Stimulated activated CD4-positive, alpha-beta T cell treated with anti-CD3 and anti-CD28 coated beads, Interleukin-4, amount 100 ng/mL, for 24 hours (primary cell): ENCODE measurements around the gene EHMT1.

ENCODE experiments used
- DNase-seq: peaks from one replicate; pipeline ENCODE4 v3.0.0-alpha.2; 2020

The EHMT1 gene

DNA sequence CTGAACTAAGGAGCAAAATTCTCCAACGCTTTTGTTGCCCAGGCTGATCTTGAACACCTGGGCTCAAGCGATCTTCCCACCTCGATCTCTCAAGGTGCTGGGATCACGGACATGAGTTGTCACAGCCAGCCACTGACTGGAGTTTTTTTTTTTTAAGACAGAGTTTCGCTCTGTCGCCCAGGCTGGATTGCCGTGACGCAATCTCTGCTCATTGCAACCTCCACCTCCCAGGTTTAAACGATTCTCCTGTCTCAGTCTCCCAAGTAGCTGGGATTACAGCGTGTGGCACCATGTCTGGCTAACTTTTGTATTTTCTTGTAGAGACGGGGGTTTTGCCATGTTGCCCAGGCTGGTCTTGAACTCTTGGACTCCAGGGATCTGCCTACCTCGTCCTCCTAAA lies 58.2 kb downstream of the EHMT1 start:
- no peak for DNase-seq

- no peak for DNase-seq
Measured at GRCh38 chr9:137678202-137678601, 59.4 kb downstream of the EHMT1 start.

DNA sequence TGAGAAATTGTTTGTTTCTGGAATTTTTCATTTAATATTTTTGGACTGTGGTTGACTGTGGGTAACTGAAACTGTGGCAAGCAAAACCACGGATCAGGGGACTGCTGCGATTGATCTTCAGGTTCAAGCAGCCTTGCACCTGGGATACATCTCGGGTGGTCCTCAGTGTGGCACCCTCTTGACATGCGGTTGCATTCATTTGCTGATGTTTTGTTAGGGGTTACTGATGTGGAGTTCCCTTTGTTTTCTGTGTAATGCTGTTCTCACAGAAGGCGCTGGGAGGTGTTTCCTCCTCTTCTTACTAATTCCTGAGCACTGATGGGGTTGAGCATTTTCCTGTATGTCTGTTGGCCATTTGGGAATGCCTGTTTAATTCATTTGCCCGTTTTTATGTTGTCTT lies 60.4 kb downstream of the EHMT1 start:
- no peak for DNase-seq

DNA sequence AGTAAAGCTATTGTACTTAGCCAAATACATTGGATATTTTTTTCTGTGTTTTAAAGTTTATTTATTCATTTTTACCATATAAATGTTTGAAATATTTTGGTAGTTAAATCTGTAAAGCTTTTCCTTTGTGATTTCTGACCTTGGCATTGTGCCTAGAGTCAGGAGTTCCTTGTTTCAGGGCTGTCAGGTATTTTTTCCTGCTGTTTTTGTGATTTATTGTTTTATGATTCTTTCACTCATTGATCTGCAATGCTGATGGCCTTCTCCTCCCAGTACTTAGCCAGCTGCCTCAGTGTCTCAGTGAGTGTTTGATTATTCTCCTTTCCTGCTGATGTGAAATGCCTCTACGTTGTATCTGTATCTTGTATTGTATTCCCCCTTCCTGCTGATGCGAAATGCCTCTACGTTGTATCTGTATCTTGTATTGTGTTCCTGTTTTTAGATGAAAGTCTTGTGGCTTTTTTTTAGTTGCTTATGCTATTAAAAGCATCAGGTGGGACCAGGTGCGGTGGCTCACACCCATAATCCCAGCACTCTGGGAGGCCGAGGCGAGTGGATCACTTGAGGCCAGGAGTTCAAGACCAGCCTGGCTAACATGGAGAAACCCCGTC lies 61.0 kb downstream of the EHMT1 start:
- DNase-seq, result no peak

DNA sequence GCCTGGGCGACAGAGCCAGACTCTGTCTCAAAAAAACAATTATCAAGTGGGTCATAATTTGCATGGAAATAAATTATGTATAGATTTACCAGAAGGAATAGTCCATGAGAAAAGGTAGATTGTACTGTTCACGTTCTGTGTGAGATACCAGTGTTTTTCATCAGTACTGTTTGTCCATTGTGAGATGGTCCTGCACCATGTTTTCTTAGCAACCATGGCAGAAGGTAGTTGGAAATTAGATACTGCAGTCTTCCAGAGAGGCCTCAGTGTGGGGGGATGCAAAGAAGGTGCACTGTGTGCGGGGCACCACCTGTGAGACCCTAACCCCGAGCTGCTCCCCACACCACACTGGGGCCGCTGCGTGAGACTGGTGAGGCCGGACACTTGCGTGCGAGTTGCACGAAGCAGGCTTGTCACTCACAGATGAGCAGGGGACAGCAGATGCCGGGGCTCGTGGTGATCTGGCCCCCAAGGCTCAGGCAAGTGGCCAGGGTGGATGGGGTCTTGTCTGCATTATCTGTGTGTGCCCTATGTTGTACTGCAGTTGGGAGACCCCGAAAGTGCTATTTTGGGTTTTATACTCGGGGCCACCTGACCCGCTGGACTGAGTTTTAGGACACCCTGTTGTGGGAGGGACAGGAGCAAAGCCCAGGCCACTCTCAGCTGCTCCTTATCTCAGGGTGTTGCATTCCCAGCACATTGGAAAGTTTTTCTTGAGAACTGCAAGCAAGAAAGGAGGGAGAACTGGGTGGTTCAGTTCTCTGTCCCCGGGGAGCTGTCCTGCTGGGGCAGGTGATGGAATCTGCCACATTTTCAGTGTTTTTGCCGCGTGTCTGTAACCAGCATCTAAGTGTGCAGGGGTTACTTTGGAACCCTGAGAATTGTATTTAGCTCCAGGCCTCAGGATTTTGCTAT lies 61.9 kb downstream of the EHMT1 start:
- DNase-seq, result no peak

DNA sequence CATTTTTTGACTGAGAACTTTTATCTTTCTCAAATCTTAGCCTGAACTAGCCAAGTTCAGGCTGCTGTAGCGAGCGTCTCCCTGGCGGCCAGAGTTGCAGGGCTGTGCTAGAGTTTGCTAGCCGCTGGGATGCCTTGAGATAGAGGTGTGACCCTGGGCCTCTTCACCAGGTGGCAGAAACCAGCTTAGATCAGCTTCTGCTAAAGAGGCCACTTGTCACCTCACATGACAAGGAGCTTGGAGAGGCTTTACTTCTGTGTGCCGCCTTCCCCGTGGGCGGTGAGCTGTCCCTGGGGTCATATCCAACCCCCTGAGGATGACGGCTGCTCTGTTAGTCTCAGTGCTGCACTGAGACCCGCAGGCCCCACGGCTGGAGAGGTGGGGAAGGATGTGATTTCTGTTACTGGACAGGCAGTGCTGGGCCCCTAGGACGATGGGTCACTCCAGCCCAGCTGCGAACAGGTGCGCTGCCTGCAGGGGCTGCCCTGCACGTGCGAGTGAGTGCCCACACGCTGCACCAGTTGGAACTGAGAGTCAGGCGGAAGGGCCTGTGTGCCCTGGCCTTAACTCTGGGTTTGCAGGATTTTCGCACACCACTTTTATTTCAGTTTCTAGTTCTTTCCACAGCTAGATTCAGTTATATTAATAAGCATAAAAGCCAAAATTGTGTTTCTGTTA lies 63.8 kb downstream of the EHMT1 start:
- no peak for DNase-seq

DNA sequence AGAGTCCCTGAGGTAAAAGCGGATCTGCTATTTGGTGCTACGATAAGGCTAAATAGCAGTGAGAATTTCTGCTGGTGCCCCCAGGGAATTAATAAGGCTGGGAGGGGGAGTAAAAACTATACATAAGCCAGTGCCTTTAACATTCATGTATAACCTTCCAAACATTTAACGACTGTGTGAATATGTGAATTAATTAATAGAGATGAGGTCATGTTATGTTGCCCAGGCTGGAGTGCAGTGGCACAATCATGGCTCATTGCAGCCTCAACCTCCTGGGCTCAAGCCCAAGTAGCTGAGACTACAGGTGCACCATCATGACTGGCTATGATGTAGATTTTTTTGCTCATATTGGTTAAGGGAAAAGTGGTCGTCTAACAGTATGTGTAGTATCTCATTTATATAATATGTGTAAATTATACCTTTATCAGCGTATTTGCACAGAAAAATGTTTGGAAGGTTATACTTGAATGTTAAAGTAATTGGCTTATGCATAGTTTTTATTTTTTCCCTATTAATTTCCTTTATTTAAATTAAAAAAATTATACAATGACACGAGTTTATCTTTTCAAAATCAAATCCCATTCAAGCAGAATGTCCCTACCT lies 64.6 kb downstream of the EHMT1 start:
- no peak for DNase-seq

DNA sequence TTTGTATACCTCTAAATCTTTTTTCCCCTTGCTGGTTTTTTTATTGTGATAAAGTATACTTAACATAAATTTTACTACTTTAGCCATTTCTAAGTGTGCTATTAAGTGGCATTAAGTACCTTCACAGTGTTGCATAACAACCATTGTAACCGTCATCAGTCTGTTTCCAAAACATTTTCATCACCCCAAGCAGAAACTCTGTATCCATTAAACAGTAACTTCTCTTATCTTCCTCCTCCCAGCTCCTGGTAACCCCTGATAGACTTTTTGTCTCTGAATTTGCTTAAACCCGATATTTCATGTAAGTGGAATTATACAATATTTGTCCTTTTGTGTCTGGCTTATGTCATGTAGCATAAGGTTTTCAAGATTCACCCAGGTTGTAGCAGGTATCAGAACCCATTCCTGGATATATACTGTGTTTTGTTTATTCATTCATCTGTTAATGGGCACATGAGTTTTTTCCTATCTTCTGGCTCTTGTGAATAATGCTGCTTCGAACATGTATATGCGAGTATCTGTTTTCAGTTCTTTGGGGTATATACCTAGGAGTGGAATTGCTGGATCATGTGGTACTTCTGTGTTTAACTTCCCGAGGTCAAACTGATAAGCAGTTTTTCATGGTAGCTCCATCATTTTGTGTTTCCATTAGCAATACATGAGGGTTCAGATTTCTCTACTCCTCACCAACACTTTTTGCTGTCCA lies 66.4 kb downstream of the EHMT1 start:
- no peak for DNase-seq

GRCh38 chr9:137685741-137686420 lies 67.1 kb downstream of the EHMT1 start:
- no peak for DNase-seq

- DNase-seq, result no peak
Measured at GRCh38 chr9:137688261-137688660, 69.5 kb downstream of the EHMT1 start.

DNA sequence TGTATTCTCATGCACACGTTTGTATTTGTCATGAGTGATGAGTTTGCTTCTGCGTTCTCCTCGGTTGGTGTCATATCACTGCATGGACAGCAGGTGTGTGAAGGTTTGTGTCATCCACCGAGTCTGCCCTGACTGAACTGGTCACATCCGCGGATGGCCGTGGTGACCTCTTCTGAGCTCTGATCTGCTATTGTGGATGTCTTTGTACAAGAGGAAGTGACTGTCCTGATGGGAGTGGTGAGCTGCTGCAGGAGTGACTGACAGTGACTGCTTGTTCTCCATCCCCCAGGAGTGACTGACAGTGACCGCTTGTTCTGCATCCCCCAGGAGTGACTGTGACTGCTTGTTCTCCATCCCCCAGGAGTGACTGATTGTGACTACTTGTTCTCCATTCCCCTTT lies 69.9 kb downstream of the EHMT1 start:
- DNase-seq, result no peak

GRCh38 chr9:137689745-137690529 lies 71.1 kb downstream of the EHMT1 start:
- no peak for DNase-seq

- DNase-seq, result no peak
Measured at GRCh38 chr9:137690930-137691645, 72.3 kb downstream of the EHMT1 start.

- DNase-seq, result no peak
Measured at GRCh38 chr9:137691646-137692351, 73.0 kb downstream of the EHMT1 start.

DNA sequence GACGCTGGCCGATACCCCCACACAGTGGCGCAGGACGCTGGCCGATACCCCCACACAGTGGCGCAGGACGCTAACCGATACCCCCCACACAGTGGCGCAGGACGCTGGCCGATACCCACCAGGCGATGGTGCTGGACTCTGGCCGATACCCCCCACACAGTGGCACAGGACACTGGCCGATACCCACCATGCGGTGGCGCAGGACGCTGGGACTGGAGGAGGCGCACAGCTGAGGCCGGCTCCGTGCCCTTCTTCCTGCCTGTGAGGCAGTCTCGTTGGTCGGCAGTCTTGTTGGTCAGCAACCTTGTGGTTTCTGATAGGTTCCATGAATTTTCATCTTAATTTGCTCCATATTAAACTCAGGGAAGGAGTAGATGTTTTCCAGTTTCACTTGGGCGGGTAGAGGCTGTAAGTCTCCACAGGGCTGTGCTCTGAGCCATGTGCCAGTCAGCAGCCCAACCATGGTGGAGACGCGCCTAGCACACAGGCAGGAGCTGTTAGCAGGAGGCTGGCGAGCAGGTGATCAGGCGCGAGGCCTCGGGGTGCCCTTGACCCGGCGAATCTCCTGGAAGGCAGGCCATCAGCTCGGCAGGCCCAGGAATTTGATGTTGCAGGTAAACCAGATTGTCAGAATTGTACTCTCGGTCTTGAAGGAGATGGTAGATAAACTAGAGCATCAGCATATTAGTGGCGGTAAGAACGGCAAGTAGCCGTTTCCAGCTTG lies 75.6 kb downstream of the EHMT1 start:
- no peak for DNase-seq

DNA sequence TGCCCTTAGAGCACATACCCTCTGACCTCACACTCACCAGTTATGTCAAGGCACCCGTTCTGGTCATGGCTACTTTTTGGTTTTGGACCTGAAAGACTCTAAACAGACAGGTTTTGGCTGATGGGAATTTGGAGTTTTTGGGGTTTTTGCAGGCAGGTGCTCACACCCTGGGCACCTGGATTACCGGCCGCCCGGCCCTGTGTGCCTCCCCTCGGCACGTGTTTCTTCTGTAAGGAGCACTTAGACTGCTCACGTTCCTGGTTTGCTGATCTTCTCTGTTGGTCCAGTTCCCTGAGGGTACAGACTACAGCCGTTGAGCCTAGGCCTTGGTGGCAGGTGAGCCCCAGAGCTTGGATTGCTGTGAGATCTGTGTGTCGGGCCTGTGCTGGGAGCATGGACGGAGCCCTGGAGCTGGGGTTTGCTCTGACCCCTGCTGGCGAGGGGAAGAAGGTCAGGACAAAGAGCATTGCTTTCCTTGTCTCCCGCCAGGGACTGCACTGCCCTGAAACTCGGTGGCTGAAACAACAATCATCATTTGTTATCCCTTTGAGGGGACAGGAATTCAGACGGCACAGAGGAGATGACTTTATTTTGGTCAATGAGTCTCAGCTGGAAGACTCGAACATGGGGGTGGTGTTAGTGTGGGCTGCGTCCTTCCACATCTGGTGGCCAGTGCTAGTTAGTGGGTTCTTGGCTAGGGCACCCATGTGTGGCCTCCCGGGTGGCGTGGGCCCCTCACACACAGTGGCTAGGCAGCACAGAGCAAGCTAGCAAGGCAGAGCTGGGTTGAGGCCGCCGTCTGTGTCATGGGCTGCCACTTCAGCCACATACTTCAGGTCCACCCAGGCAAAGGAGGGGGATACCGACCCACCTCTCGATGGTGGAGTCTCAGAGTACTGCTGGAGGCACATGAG lies 76.4 kb downstream of the EHMT1 start:
- peak; percentile 20 for DNase-seq

- no peak for DNase-seq
Measured at GRCh38 chr9:137696136-137696925, 77.5 kb downstream of the EHMT1 start.
